HCT116 (cell line): ENCODE data around the gene TMBIM6. TPM values are rescaled to one million over a fixed set of nuclear protein-coding genes. Genes with fewer than 3 reads are reported as not detected.

Experiments
- ATAC-seq: fragments of 200-7000 bp; cut with Tn5 transposase; 2 replicates; pipeline ENCODE4 v1.9.1; 2020; ENCODE audit warnings: mild to moderate bottlenecking, moderate library complexity
- BruUV-seq: library from RNA; stranded (reverse); fragments of 400-500 nt; replicated peaks from 2 replicates; lab custom pipeline; 2021; lab: Mats Ljungman, UMichigan
- CTCF ChIA-PET: fragments of 300-600 bp; sonication (Branson Sonifier 250); formaldehyde crosslinking; loops from one replicate; lab custom pipeline; 2021; ENCODE audit warnings: antibody characterized with exemption; lab: Charles Lee
- POLR2A ChIA-PET: fragments of 300-600, 350-600 bp; sonication (Branson Sonifier 250); formaldehyde crosslinking; loops from one replicate; lab custom pipeline; 2021; ENCODE audit warnings: antibody characterized with exemption; lab: Charles Lee
- RAD21 ChIA-PET, 2 experiments: fragments of 300-600 bp; sonication (Branson Sonifier 250); formaldehyde crosslinking; loops; one replicate each; lab custom pipeline; 2023; ENCODE audit warnings: low total read pairs in 2 of 2; ENCODE audit not compliant: uncharacterized antibody in 2 of 2, unreplicated experiment in 2 of 2, low non-redundant PET in 1 of 2; lab: Charles Lee
- DNase-seq: peaks from one replicate; pipeline ENCODE4 v3.0.0-alpha.2; 2010; ENCODE audit warnings: low read depth, low spot score
- H2AFZ ChIP-seq: fragments of 200-600 bp; shearing (Covaris generic), sonication (generic); 2 replicates; pipeline ENCODE4 v1.6.1; 2017; ENCODE audit warnings: low read depth, mixed run types, mixed read lengths, antibody characterized with exemption, low read length; ENCODE audit not compliant: poor library complexity, severe bottlenecking
- H3K27ac ChIP-seq: 2 replicates; pipeline ENCODE4 v1.5.1; 2012; ENCODE audit warnings: low read depth, low read length
- H3K27me3 ChIP-seq: fragments of 200-600 bp; sonication (generic); 2 replicates; pipeline ENCODE4 v1.6.1; 2016; ENCODE audit warnings: mixed run types, low read length, mixed read lengths; ENCODE audit not compliant: insufficient read depth
- H3K36me3 ChIP-seq, 2 experiments: fragments of 200-500 bp in 1 of 2; fragments of 200-600 bp in 1 of 2; sonication (Bioruptor generic) in 1 of 2; sonication (generic) in 1 of 2; 2 replicates each; pipeline versions ENCODE4 v1.5.1 to v1.6.1; 2014 to 2016; ENCODE audit warnings: low read length in 2 of 2, inconsistent platforms in 1 of 2, mixed read lengths in 1 of 2, mixed run types in 1 of 2; ENCODE audit not compliant: insufficient read depth in 2 of 2, control insufficient read depth in 1 of 2
- H3K4me1 ChIP-seq, 2 experiments: fragments of 200-600 bp in 1 of 2; sonication (generic) in 1 of 2; 2 replicates each; pipeline versions ENCODE4 v1.5.1 to v1.6.1; 2012 to 2017; ENCODE audit warnings: low read length in 2 of 2, inconsistent platforms in 1 of 2, mild to moderate bottlenecking in 1 of 2, mixed read lengths in 1 of 2, mixed run types in 1 of 2, moderate library complexity in 1 of 2; ENCODE audit not compliant: insufficient read depth in 2 of 2, control insufficient read depth in 1 of 2
- H3K4me2 ChIP-seq: fragments of 200-600 bp; sonication (generic); 2 replicates; pipeline ENCODE4 v1.6.1; 2017; ENCODE audit warnings: mixed run types, low read length, mixed read lengths
- H3K4me3 ChIP-seq, 2 experiments: fragments of 200-600 bp in 1 of 2; sonication (generic) in 1 of 2; replicated peaks in 1 of 2; 2 replicates each; pipeline ENCODE4 v1.5.1; 2011 to 2016; ENCODE audit warnings: low read length in 2 of 2, control low read depth in 1 of 2, low read depth in 1 of 2, mild to moderate bottlenecking in 1 of 2, mixed read lengths in 1 of 2, mixed run types in 1 of 2
- H3K79me2 ChIP-seq: fragments of 200-600 bp; sonication (generic); 2 replicates; pipeline ENCODE4 v1.6.1; 2017; ENCODE audit warnings: mild to moderate bottlenecking, mixed run types, low read length, moderate library complexity, mixed read lengths; ENCODE audit not compliant: insufficient read depth
- H3K9ac ChIP-seq: fragments of 200-600 bp; sonication (generic); 2 replicates; pipeline ENCODE4 v1.6.1; 2016; ENCODE audit warnings: low read length, mixed read lengths
- H3K9me2 ChIP-seq: fragments of 200-600 bp; sonication (generic), shearing (Covaris generic); 2 replicates; pipeline ENCODE4 v1.6.1; 2017; ENCODE audit warnings: mixed run types, mild to moderate bottlenecking, moderate library complexity; ENCODE audit not compliant: insufficient read depth
- H3K9me3 ChIP-seq, 2 experiments: fragments of 200-500 bp in 1 of 2; fragments of 200-600 bp in 1 of 2; sonication (Bioruptor generic) in 1 of 2; sonication (generic) in 1 of 2; 2 replicates each; pipeline ENCODE4 v1.6.1; 2014 to 2017; ENCODE audit warnings: low read length in 2 of 2, mixed read lengths in 2 of 2, inconsistent platforms in 1 of 2, low read depth in 1 of 2, mild to moderate bottlenecking in 1 of 2, mixed run types in 1 of 2, moderate library complexity in 1 of 2; ENCODE audit not compliant: control insufficient read depth in 1 of 2, insufficient read depth in 1 of 2
- H4K20me1 ChIP-seq: fragments of 200-600 bp; sonication (generic), shearing (Covaris generic); 2 replicates; pipeline ENCODE4 v1.6.1; 2017; ENCODE audit warnings: mixed run types, mild to moderate bottlenecking, moderate library complexity; ENCODE audit not compliant: insufficient read depth
- CEBPB ChIP-seq: IDR thresholded peaks from 2 replicates; pipeline ENCODE4 v1.6.1; 2012; ENCODE audit warnings: low read depth
- CTCF ChIP-seq, 3 experiments: fragments of 200-600 bp in 1 of 3; sonication (generic) in 1 of 3; IDR thresholded peaks in 2 of 3; conservative IDR thresholded peaks in 1 of 3; 2 replicates each; pipeline ENCODE4 v1.5.1; 2012 to 2017; ENCODE audit warnings: low read depth in 2 of 3, low read length in 2 of 3, antibody characterized with exemption in 1 of 3, borderline replicate concordance in 1 of 3, control low read depth in 1 of 3, mild to moderate bottlenecking in 1 of 3, mixed read lengths in 1 of 3, mixed run types in 1 of 3, moderate library complexity in 1 of 3; ENCODE audit not compliant: insufficient read depth in 1 of 3
- EGR1 ChIP-seq: IDR thresholded peaks from 2 replicates; pipeline ENCODE4 v1.6.1; 2012; ENCODE audit warnings: low read depth
- ELF1 ChIP-seq: IDR thresholded peaks from 2 replicates; pipeline ENCODE4 v1.6.1; 2012; ENCODE audit warnings: low read depth, borderline replicate concordance
- EZH2 ChIP-seq: fragments of 200-600 bp; sonication (generic); IDR thresholded peaks from 2 replicates; pipeline ENCODE4 v1.6.1; 2017; ENCODE audit warnings: antibody characterized with exemption, mixed run types
- FOSL1 ChIP-seq: IDR thresholded peaks from 2 replicates; pipeline ENCODE4 v1.6.1; 2012; ENCODE audit warnings: low read depth
- JUND ChIP-seq: IDR thresholded peaks from 2 replicates; pipeline ENCODE4 v1.6.1; 2012
- POLR2A ChIP-seq: IDR thresholded peaks from 2 replicates; pipeline ENCODE4 v1.7.0; 2011; ENCODE audit warnings: borderline replicate concordance; ENCODE audit not compliant: insufficient read depth, insufficient read length; ENCODE audit errors: extremely low read depth
- POLR2AphosphoS5 ChIP-seq: IDR thresholded peaks from 2 replicates; pipeline ENCODE4 v1.6.1; 2011; ENCODE audit warnings: mild to moderate bottlenecking, low read depth, low read length, moderate library complexity
- RAD21 ChIP-seq: IDR thresholded peaks from 2 replicates; pipeline ENCODE4 v1.6.1; 2012; ENCODE audit warnings: low read depth, mild to moderate bottlenecking
- YY1 ChIP-seq: IDR thresholded peaks from 2 replicates; pipeline ENCODE4 v1.6.1; 2011; ENCODE audit warnings: low read length, low read depth, moderate library complexity, mild to moderate bottlenecking; ENCODE audit not compliant: insufficient replicate concordance; ENCODE audit errors: extremely low read depth
- ZFX ChIP-seq: fragments of 450-650 bp; IDR thresholded peaks from 2 replicates; pipeline ENCODE4 v1.6.1; 2017
- intact Hi-C: fragments of 100-400 bp; cut with micrococcal nuclease; formaldehyde crosslinking; loops from 2 replicates; pipeline ENCODE4 v1.10.0; 2022
- total RNA-seq: library from RNA; stranded (reverse); gene quantifications from one replicate; pipeline ENCODE4 v1.2.1, GENCODE V29; 2021; ENCODE audit not compliant: unreplicated experiment
- TF ChIP-seq, protein P1 (sequence below): IDR thresholded peaks from 2 replicates; pipeline ENCODE4 v1.6.1; 2012
- TF ChIP-seq, protein P2 (sequence below): IDR thresholded peaks from 2 replicates; pipeline ENCODE4 v1.6.1; 2011; ENCODE audit warnings: mild to moderate bottlenecking, low read length, moderate library complexity; ENCODE audit not compliant: insufficient replicate concordance; ENCODE audit errors: extremely low read depth
- TF ChIP-seq, protein P3 (sequence below): IDR thresholded peaks from 2 replicates; pipeline ENCODE4 v1.6.1; 2012

The TMBIM6 gene
- total RNA-seq, 1 experiment from 2014 or later = 510 TPM

DNA sequence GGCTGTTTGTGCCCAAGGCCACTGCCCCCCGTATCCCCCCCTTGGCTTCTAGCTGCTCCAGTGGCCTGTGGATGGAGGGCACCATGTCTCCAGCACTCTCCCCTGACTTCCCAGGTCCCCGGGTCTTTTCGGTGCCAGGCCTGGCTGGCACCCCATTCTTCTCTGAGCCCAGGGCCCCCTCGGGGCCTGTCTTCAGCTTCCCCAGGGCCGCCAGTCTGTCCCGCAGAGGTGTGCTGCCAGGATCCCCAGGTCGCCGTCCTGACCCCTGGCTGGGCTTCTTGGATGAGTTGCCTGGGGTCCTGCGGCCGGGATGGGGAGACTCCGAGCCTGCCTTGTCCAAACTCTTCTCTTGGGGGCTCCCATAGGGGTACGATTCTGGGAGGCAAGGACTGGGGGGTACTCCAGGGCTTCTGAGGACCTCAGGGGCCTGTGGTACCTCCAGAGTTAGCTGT lies 54.3 kb downstream of the TMBIM6 start:
- Histone ChIP-seq H3K4me2 (no peak overlapping the region), H4K20me1 (no peaks in the 10 kb centered on the region), H3K27ac (no peak overlapping the region), H3K36me3 (no peaks in the 10 kb centered on the region; a peak in 1 of 4 replicates), H3K9ac (no peak overlapping the region), H3K9me2 (no peaks in the 10 kb centered on the region), H3K27me3 (no peaks in the 10 kb centered on the region), H3K4me3 (no peak overlapping the region), H3K4me1 (no peaks in the 10 kb centered on the region), H3K79me2 (no peaks in the 10 kb centered on the region), H2AFZ (no peak overlapping the region), H3K9me3 (no peaks in the 10 kb centered on the region)
- intact Hi-C loops = no loop called here
- no peak for TF ChIP-seq ELF1
- no peak for TF ChIP-seq EGR1
- TF ChIP-seq CTCF (IDR thresholded peaks at IDR 0.05 in 2 of 3, conservative IDR thresholded peaks at IDR 0.05 in 1 of 3; ENCODE audit: borderline replicate concordance in 1 of 3, insufficient read depth in 1 of 3, low read depth in 2 of 3, low read length in 2 of 3) = no peak
- no peak for TF ChIP-seq YY1
- TF ChIP-seq POLR2A = no peak
- TF ChIP-seq CEBPB = no peak
- no peak for TF ChIP-seq EZH2
- TF ChIP-seq, protein P1, sequence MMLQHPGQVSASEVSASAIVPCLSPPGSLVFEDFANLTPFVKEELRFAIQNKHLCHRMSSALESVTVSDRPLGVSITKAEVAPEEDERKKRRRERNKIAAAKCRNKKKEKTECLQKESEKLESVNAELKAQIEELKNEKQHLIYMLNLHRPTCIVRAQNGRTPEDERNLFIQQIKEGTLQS = no peak
- TF ChIP-seq, protein P2, sequence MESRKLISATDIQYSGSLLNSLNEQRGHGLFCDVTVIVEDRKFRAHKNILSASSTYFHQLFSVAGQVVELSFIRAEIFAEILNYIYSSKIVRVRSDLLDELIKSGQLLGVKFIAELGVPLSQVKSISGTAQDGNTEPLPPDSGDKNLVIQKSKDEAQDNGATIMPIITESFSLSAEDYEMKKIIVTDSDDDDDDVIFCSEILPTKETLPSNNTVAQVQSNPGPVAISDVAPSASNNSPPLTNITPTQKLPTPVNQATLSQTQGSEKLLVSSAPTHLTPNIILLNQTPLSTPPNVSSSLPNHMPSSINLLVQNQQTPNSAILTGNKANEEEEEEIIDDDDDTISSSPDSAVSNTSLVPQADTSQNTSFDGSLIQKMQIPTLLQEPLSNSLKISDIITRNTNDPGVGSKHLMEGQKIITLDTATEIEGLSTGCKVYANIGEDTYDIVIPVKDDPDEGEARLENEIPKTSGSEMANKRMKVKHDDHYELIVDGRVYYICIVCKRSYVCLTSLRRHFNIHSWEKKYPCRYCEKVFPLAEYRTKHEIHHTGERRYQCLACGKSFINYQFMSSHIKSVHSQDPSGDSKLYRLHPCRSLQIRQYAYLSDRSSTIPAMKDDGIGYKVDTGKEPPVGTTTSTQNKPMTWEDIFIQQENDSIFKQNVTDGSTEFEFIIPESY = no peak
- TF ChIP-seq JUND = no peak
- no peak for TF ChIP-seq RAD21
- TF ChIP-seq POLR2AphosphoS5 = no peak
- no peak for TF ChIP-seq ZFX
- TF ChIP-seq, protein P3, sequence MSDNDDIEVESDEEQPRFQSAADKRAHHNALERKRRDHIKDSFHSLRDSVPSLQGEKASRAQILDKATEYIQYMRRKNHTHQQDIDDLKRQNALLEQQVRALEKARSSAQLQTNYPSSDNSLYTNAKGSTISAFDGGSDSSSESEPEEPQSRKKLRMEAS = no peak
- no peak for TF ChIP-seq FOSL1
- RAD21 ChIA-PET = no interaction called here
- POLR2A ChIA-PET = no interaction called here
- no peak for ATAC-seq
- no peak for DNase-seq
- CTCF ChIA-PET = no interaction called here
- no TSS peak for BruUV-seq
